ENCODE data around the gene FSTL5.

The FSTL5 gene

DNA sequence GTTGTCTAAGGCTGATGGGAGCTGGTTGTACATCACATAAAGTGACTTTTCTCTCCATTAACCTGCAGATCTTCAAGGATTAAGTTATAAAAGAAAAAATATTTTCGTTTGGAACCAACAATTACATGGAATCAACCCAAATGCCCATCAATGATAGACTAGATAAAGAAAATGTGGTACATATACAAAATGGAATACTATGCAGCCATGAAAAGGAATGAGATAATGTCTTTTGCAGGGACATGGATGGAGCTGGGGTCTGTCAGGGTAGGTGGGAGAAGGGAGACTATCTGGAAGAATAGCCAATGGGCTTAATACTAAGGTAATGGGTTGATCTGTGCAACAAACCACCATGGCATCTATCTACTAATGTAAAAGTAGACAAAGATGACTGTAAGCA lies 313.2 kb downstream of the FSTL5 start:
- no peaks in the 10 kb centered on the region for H3K36me3 ChIP-seq (ENCODE audit: insufficient read depth, low read length)
- no peak overlapping the region for H3K4me3 ChIP-seq (ENCODE audit: low read depth, low read length)
- H2AFZ ChIP-seq (ENCODE audit: low read length, unreplicated experiment) = no peak overlapping the region
- H3K27me3 ChIP-seq (ENCODE audit: insufficient read depth, low read length) = no peaks in the 10 kb centered on the region
- no peaks in the 10 kb centered on the region for H3K79me2 ChIP-seq (ENCODE audit: control insufficient read depth, insufficient read depth, low read length, unreplicated experiment)
- no peaks in the 10 kb centered on the region for H3K4me1 ChIP-seq (ENCODE audit: control insufficient read depth, insufficient read depth, low read length, unreplicated experiment)
- no peak overlapping the region for H3K27ac ChIP-seq (ENCODE audit: low read depth, low read length)

DNA sequence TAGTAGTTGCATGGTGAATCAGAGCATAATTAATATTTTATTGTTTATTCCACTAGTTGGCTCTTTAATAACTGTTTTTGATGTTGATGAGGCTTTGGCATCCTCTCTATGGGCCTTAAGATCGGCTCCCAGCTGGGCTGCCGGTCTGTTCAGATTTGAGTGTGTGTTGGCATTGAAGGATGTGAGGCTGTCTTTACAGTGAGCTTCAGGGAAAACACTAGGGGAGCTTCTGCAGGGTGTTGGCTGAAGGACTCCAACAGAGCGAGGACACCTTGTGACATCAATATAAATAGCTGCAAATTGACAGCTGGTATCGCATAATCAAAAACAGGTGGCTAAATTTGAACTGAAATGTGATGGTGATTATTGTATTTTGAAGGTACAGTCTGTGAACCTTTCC lies 322.0 kb downstream of the FSTL5 start:
- Histone ChIP-seq H3K27me3 (ENCODE audit: insufficient read depth, low read length) (no peaks in the 10 kb centered on the region), H2AFZ (ENCODE audit: low read length, unreplicated experiment) (no peak overlapping the region), H3K36me3 (ENCODE audit: insufficient read depth, low read length) (no peaks in the 10 kb centered on the region), H3K27ac (ENCODE audit: low read depth, low read length) (no peak overlapping the region), H3K4me1 (ENCODE audit: control insufficient read depth, insufficient read depth, low read length, unreplicated experiment) (no peaks in the 10 kb centered on the region), H3K4me3 (ENCODE audit: low read depth, low read length) (no peak overlapping the region), H3K79me2 (ENCODE audit: control insufficient read depth, insufficient read depth, low read length, unreplicated experiment) (no peaks in the 10 kb centered on the region)

- H3K79me2 ChIP-seq (ENCODE audit: control insufficient read depth, insufficient read depth, low read length, unreplicated experiment) = no peaks in the 10 kb centered on the region
- H3K36me3 ChIP-seq (ENCODE audit: insufficient read depth, low read length) = no peaks in the 10 kb centered on the region
- no peaks in the 10 kb centered on the region for H3K27me3 ChIP-seq (ENCODE audit: insufficient read depth, low read length)
- H3K4me1 ChIP-seq (ENCODE audit: control insufficient read depth, insufficient read depth, low read length, unreplicated experiment) = no peaks in the 10 kb centered on the region
- no peak overlapping the region for H3K4me3 ChIP-seq (ENCODE audit: low read depth, low read length)
- H3K27ac ChIP-seq (ENCODE audit: low read depth, low read length) = no peak overlapping the region
- no peak overlapping the region for H2AFZ ChIP-seq (ENCODE audit: low read length, unreplicated experiment)
These were observed 334.2 kb downstream of the FSTL5 start for GRCh38 chr4:161829591-161829990.

GRCh38 chr4:161828061-161828460 lies 335.7 kb downstream of the FSTL5 start:
- no peak overlapping the region for H3K4me3 ChIP-seq (ENCODE audit: low read depth, low read length)
- no peaks in the 10 kb centered on the region for H3K27me3 ChIP-seq (ENCODE audit: insufficient read depth, low read length)
- H2AFZ ChIP-seq (ENCODE audit: low read length, unreplicated experiment) = no peak overlapping the region
- no peak overlapping the region for H3K27ac ChIP-seq (ENCODE audit: low read depth, low read length)
- no peaks in the 10 kb centered on the region for H3K79me2 ChIP-seq (ENCODE audit: control insufficient read depth, insufficient read depth, low read length, unreplicated experiment)
- H3K4me1 ChIP-seq (ENCODE audit: control insufficient read depth, insufficient read depth, low read length, unreplicated experiment) = no peaks in the 10 kb centered on the region
- no peaks in the 10 kb centered on the region for H3K36me3 ChIP-seq (ENCODE audit: insufficient read depth, low read length)

DNA sequence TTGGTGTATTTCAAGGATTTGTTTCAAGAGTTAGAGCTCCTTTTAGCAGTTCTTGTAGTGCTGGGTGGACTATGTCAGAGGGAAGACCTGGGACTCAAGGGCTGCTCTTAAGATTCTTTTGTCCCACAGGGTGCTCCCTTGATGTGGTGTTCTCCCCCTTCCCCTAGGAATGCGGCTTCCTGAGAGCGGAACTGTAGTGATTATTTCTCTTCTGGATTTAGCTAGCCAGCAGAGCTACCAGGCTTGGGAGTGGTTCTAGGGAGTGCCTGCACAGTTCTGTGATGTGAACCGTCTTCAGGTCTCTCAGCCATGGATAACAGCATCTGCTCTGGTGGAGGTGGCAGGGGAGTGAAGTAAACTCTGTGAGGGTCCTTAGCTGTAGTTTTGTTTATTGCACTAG lies 336.8 kb downstream of the FSTL5 start:
- H3K27ac ChIP-seq (ENCODE audit: low read depth, low read length) = no peak overlapping the region
- no peaks in the 10 kb centered on the region for H3K36me3 ChIP-seq (ENCODE audit: insufficient read depth, low read length)

GRCh38 chr4:161823450-161823849 lies 340.4 kb downstream of the FSTL5 start:
- Histone ChIP-seq H3K27ac (ENCODE audit: low read depth, low read length) (no peak overlapping the region), H3K79me2 (ENCODE audit: control insufficient read depth, insufficient read depth, low read length, unreplicated experiment) (no peaks in the 10 kb centered on the region), H2AFZ (ENCODE audit: low read length, unreplicated experiment) (no peak overlapping the region), H3K27me3 (ENCODE audit: insufficient read depth, low read length) (no peaks in the 10 kb centered on the region), H3K4me1 (ENCODE audit: control insufficient read depth, insufficient read depth, low read length, unreplicated experiment) (no peaks in the 10 kb centered on the region), H3K36me3 (ENCODE audit: insufficient read depth, low read length) (no peaks in the 10 kb centered on the region), H3K4me3 (ENCODE audit: low read depth, low read length) (no peak overlapping the region)

More for the DNA sequence above, 336.8 kb downstream of the FSTL5 start:
- H3K27me3 ChIP-seq (ENCODE audit: insufficient read depth, low read length) = no peaks in the 10 kb centered on the region
- no peak overlapping the region for H3K4me3 ChIP-seq (ENCODE audit: low read depth, low read length)
- no peaks in the 10 kb centered on the region for H3K4me1 ChIP-seq (ENCODE audit: control insufficient read depth, insufficient read depth, low read length, unreplicated experiment)
- H2AFZ ChIP-seq (ENCODE audit: low read length, unreplicated experiment) = no peak overlapping the region
- H3K79me2 ChIP-seq (ENCODE audit: control insufficient read depth, insufficient read depth, low read length, unreplicated experiment) = no peaks in the 10 kb centered on the region

GRCh38 chr4:161822174-161822573 lies 341.6 kb downstream of the FSTL5 start:
- Histone ChIP-seq H3K79me2 (ENCODE audit: control insufficient read depth, insufficient read depth, low read length, unreplicated experiment) (no peaks in the 10 kb centered on the region), H3K27me3 (ENCODE audit: insufficient read depth, low read length) (no peaks in the 10 kb centered on the region), H3K4me3 (ENCODE audit: low read depth, low read length) (no peak overlapping the region), H3K36me3 (ENCODE audit: insufficient read depth, low read length) (no peaks in the 10 kb centered on the region), H3K4me1 (ENCODE audit: control insufficient read depth, insufficient read depth, low read length, unreplicated experiment) (no peaks in the 10 kb centered on the region), H3K27ac (ENCODE audit: low read depth, low read length) (no peak overlapping the region), H2AFZ (ENCODE audit: low read length, unreplicated experiment) (no peak overlapping the region)

DNA sequence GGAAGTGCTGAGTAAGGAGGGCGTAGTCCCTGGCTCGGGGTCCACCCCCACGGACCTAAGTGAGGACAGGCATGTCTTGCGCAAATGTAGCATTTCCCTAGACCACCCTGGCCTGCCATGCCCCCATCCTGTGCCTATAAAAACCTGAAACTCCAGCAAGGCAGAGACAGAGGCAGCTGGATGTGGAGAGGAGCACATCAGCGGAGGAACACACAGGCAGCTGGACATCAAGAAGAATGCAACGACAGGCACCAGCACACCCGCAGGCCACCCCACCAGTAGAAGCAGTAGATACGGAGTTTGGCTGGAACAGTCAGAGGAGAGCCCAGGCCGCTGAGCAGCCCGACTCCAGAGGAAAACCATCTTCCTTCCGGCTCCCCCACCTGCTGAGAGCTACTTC lies 345.9 kb downstream of the FSTL5 start:
- Histone ChIP-seq H3K36me3 (ENCODE audit: insufficient read depth, low read length) (no peaks in the 10 kb centered on the region), H3K4me3 (ENCODE audit: low read depth, low read length) (no peak overlapping the region), H2AFZ (ENCODE audit: low read length, unreplicated experiment) (no peak overlapping the region), H3K4me1 (ENCODE audit: control insufficient read depth, insufficient read depth, low read length, unreplicated experiment) (no peaks in the 10 kb centered on the region), H3K27ac (ENCODE audit: low read depth, low read length) (no peak overlapping the region), H3K27me3 (ENCODE audit: insufficient read depth, low read length) (no peaks in the 10 kb centered on the region), H3K79me2 (ENCODE audit: control insufficient read depth, insufficient read depth, low read length, unreplicated experiment) (no peaks in the 10 kb centered on the region)

- H3K27ac ChIP-seq (ENCODE audit: low read depth, low read length) = no peak overlapping the region
- no peaks in the 10 kb centered on the region for H3K36me3 ChIP-seq (ENCODE audit: insufficient read depth, low read length)
- H3K27me3 ChIP-seq (ENCODE audit: insufficient read depth, low read length) = no peaks in the 10 kb centered on the region
- H3K4me3 ChIP-seq (ENCODE audit: low read depth, low read length) = no peak overlapping the region
- H3K79me2 ChIP-seq (ENCODE audit: control insufficient read depth, insufficient read depth, low read length, unreplicated experiment) = no peaks in the 10 kb centered on the region
- no peak overlapping the region for H2AFZ ChIP-seq (ENCODE audit: low read length, unreplicated experiment)
- H3K4me1 ChIP-seq (ENCODE audit: control insufficient read depth, insufficient read depth, low read length, unreplicated experiment) = no peaks in the 10 kb centered on the region
These were observed 346.8 kb downstream of the FSTL5 start for GRCh38 chr4:161816958-161817357.

DNA sequence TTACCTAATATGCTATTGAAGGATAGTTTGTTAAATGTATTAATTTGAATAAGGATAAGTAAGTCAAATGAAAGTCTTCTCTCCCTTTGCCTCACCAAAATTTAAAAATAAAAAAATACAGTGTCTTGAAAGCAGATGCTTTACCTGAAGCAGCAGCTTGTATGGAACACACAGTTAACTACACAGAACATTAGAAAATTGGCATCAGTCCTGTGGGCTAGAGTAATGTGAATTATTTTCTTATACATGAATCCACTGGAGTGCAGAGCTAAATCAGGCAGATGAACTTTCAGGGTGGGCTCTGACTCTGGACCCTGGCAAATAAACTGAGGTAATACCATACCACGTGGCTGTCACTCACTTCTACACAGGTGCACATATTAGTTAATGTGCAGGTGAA lies 348.0 kb downstream of the FSTL5 start:
- H3K79me2 ChIP-seq (ENCODE audit: control insufficient read depth, insufficient read depth, low read length, unreplicated experiment) = no peaks in the 10 kb centered on the region
- H3K4me1 ChIP-seq (ENCODE audit: control insufficient read depth, insufficient read depth, low read length, unreplicated experiment) = no peaks in the 10 kb centered on the region
- H3K36me3 ChIP-seq (ENCODE audit: insufficient read depth, low read length) = no peaks in the 10 kb centered on the region
- no peaks in the 10 kb centered on the region for H3K27me3 ChIP-seq (ENCODE audit: insufficient read depth, low read length)
- no peak overlapping the region for H2AFZ ChIP-seq (ENCODE audit: low read length, unreplicated experiment)
- no peak overlapping the region for H3K4me3 ChIP-seq (ENCODE audit: low read depth, low read length)
- H3K27ac ChIP-seq (ENCODE audit: low read depth, low read length) = no peak overlapping the region

GRCh38 chr4:161813889-161814288 lies 349.9 kb downstream of the FSTL5 start:
- Histone ChIP-seq H3K27me3 (ENCODE audit: insufficient read depth, low read length) (no peaks in the 10 kb centered on the region), H2AFZ (ENCODE audit: low read length, unreplicated experiment) (no peak overlapping the region), H3K79me2 (ENCODE audit: control insufficient read depth, insufficient read depth, low read length, unreplicated experiment) (no peaks in the 10 kb centered on the region)

More at GRCh38 chr4:161813889-161814288, 349.9 kb downstream of the FSTL5 start:
- Histone ChIP-seq H3K4me1 (ENCODE audit: control insufficient read depth, insufficient read depth, low read length, unreplicated experiment) (no peaks in the 10 kb centered on the region), H3K27ac (ENCODE audit: low read depth, low read length) (no peak overlapping the region), H3K4me3 (ENCODE audit: low read depth, low read length) (no peak overlapping the region), H3K36me3 (ENCODE audit: insufficient read depth, low read length) (no peaks in the 10 kb centered on the region)

All from ACC112 (cell line).